Fibroblast of the aortic adventitia (primary cell): ENCODE results near the gene NATD1. TPM values are rescaled to one million over a fixed set of nuclear protein-coding genes. Genes with fewer than 3 reads are reported as not detected.

ENCODE experiments used
- DNase-seq: peaks from one replicate; pipeline ENCODE4 v3.0.0-alpha.2; 2010; ENCODE audit warnings: low read depth
- H3K4me3 ChIP-seq: 2 replicates; pipeline ENCODE4 v1.5.1; 2011; ENCODE audit warnings: low read depth, mild to moderate bottlenecking, control low read depth, low read length, moderate library complexity
- CTCF ChIP-seq: IDR thresholded peaks from 2 replicates; pipeline ENCODE4 v1.5.1; 2011; ENCODE audit warnings: mild to moderate bottlenecking, low read length, control low read depth, inconsistent platforms; ENCODE audit not compliant: insufficient read depth
- total RNA-seq: library from RNA; depleted of rRNA; stranded (reverse); fragments of >200 nt; gene quantifications from 2 replicates; pipeline ENCODE4 v1.2.3, GENCODE V29; 2012; ENCODE audit warnings: low replicate concordance

Gene NATD1
- total RNA-seq, 1 donor = 3.1 TPM

- no peak overlapping the region for H3K4me3 ChIP-seq
- no peak for DNase-seq
- no peak for TF ChIP-seq CTCF
Observed at GRCh38 chr17:21209511-21210175, 43.6 kb downstream of the NATD1 start.

GRCh38 chr17:21208352-21208751 is 44.9 kb downstream of the NATD1 start:
- DNase-seq = no peak
- no peak for TF ChIP-seq CTCF
- no peak overlapping the region for H3K4me3 ChIP-seq

- no peak for TF ChIP-seq CTCF
- no peak for DNase-seq
- H3K4me3 ChIP-seq = no peak overlapping the region
Observed at GRCh38 chr17:21204935-21205334, 48.3 kb downstream of the NATD1 start.

- no peak for DNase-seq
- TF ChIP-seq CTCF = no peak
Observed at GRCh38 chr17:21202512-21202911, 50.7 kb downstream of the NATD1 start.

GRCh38 chr17:21201874-21202273 is 51.3 kb downstream of the NATD1 start:
- no peak overlapping the region for H3K4me3 ChIP-seq
- no peak for DNase-seq
- TF ChIP-seq CTCF = no peak

More at GRCh38 chr17:21202512-21202911, 50.7 kb downstream of the NATD1 start:
- H3K4me3 ChIP-seq = no peak overlapping the region

- H3K4me3 ChIP-seq = no peak overlapping the region
- DNase-seq = peak; percentile 17
- no peak for TF ChIP-seq CTCF
Observed at GRCh38 chr17:21201298-21201595, 52.0 kb downstream of the NATD1 start.
